T-helper 1 cell (primary cell): Measurements from ENCODE around the gene SLITRK2.

Experiments
- DNase-seq, 5 donors: peaks; one replicate each; pipeline ENCODE4 v3.0.0-alpha.2; 2012 to 2020
- total RNA-seq, 4 donors: gene quantifications; one replicate each; lab custom pipeline; 2026; lab: John Stamatoyannopoulos, UW

Gene SLITRK2
- 0 to 0.12 (median 0) reads per million in 4 donors for total RNA-seq

GRCh38 chrX:145817331-145818185, at the start of gene SLITRK2:
Gene SLITRK2, plus strand, starts transcription at chrX:145817829. Its CDS starts 4,597 bp downstream, at chrX:145822426.
- no peak for DNase-seq

DNA sequence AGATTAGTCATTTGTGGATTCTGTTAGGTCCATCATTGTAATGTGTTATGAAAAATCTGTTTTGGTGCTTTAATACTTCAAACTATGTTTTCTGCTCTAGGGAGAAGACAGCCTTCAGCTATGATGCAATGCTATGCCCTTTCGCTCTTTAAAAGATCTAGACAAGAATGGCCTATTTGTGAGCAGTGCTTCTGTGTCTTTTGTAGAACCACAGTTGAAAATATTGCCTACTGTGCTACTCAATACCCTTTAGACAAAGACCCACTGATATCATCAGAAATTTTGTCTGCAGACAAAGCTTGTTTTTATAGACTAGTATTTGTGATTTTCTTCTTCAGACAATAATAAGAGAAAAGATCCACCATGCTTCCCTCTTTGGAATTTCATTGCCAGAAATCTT, 44.6 kb upstream of the SLITRK2 start:
- DNase-seq = no peak

GRCh38 chrX:145792281-145792680, 25.3 kb upstream of the SLITRK2 start:
- DNase-seq = no peak

GRCh38 chrX:145803508-145803907, 14.1 kb upstream of the SLITRK2 start:
- no peak for DNase-seq

DNA sequence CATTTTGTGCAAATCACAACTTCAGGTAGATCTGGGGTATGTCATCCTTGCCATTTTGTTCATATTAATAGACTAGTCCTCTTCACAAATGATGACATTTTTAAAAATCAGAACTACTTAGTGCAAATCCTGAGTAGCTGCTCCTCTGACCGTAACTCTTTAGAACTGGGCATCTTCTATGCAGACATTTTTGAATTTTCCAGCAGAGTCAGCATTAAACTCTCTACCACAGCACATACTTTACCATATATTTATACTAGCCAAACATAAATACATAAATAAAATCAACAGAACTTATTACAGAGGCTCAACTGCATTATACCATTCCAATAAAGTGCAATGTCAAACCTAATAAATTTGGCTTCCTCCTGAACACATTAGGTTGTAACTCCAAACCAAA, 4.5 kb upstream of the SLITRK2 start:
- no peak for DNase-seq

GRCh38 chrX:145816601-145817315, 871 bp upstream of the SLITRK2 start:
- no peak for DNase-seq

GRCh38 chrX:145818186-145819113, 821 bp downstream of the SLITRK2 start:
- DNase-seq = no peak

DNA sequence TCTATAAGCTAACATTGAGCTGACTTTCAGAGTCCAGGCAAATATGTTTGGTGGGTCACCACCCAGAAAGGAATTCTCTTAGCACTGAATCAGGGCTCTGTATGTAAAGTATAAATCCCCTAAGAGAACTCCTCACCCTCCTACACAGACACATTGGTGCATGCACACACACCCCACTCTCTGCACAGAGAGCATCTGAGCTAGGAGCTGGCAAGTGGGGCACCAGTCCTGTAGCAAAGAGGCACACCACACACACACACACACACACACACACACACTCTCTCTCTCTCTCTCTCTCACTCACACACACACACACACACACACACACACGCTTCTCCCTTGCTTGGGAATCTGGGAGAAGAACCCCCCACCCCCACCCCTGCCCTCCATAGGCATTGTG, 3.2 kb downstream of the SLITRK2 start:
- DNase-seq = no peak

DNA sequence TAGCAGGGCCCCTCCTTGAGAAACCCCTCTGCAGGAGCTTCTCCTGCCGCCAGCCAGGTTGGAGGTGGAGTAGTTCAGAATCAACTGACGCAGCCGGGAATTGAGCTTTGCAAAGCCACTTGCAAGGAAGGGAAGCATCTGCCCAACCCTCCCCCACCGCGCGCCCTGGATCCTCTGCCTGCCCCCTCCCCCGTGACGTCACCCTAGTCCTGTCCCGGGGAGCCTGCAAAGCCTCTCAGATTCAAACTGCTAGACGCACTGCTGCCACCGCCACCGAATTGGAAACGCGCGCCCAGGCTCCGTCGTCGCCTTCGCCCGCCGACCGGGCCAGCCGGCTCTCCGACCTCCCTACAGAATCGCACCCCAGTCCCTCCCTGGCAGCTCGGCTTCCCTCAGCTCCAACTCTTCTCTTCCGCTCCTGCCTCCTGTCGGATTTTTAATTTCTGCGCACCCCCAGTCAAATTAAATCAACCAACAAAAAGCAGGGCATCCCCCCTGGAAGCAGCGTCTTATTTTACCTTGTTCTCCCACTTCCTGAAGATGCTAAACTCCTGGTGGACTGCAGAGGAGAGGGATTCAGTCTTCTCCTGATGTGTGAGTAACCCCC, 3.8 kb downstream of the SLITRK2 start:
- DNase-seq = no peak

DNA sequence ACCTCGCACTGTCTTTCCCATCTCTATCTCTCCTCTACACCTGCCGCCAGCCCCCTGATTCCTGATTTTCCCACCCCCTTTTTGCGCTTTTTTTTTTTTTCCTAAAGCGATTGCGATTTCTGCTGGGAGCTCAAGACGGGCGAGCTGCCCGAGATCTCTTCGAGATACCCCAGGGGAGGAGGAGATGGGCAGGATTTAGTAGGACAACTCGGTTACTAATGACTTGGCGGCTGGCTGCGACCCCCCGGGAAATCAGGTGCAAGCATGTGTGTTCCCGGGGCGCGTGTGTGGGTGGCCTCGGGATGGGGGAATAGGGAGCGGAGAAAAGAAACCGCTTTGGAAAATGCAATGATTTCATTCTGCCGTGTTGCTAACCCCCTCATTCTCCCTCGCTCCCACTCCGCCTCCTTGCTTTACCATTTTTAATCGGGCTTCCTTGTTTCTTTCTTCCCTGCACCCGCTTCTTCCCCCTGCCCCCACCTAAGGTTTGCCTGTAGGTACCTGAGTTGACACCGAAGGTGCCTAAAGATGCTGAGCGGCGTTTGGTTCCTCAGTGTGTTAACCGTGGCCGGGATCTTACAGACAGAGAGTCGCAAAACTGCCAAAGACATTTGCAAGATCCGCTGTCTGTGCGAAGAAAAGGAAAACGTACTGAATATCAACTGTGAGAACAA, 4.4 kb downstream of the SLITRK2 start:
- no peak for DNase-seq

DNA sequence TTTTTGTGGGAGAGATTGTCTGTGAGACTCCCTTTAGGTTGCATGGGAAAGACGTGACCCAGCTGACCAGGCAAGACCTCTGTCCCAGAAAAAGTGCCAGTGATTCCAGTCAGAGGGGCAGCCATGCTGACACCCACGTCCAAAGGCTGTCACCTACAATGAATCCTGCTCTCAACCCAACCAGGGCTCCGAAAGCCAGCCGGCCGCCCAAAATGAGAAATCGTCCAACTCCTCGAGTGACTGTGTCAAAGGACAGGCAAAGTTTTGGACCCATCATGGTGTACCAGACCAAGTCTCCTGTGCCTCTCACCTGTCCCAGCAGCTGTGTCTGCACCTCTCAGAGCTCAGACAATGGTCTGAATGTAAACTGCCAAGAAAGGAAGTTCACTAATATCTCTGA, 5.5 kb downstream of the SLITRK2 start:
- DNase-seq = no peak

DNA sequence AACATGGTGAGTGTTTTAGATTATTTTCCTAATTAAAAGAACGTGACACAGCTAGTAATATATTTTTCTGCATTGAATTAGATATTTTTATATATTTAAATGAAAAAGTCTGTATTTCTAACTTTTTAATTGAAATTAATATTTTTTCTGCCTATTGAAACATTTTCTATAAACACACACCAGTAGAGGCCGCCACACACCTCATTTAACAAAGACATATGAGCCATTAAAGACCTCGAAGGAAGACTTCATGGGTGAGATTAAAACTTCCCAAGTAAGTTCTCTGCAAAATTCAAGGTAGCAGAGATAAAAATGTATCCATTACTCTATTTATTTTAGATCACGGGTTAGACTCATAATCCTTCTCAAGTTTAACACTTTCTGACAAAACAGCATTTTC, 8.3 kb downstream of the SLITRK2 start:
- no peak for DNase-seq

GRCh38 chrX:145826466-145826865, 8.8 kb downstream of the SLITRK2 start:
- no peak for DNase-seq

GRCh38 chrX:145832796-145833195, 15.2 kb downstream of the SLITRK2 start:
- no peak for DNase-seq

DNA sequence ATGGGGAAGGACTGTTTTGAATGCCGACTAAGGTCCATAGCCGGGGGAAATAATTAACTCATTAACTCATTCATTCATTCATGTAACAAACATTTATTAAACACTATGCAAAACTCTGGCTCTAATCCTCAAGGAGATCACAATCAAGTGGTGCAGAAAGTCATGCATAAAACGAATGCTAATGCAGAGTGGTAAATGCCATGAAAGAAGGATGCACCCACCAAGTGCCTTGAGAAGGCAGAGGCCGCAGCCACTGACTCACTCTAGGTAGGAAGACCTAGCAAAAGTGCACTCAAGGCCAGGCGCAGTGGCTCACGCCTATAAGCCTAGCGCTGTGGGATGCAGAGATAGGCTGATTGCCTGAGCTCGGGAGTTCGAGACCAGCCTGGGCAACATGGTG, 22.9 kb downstream of the SLITRK2 start:
- DNase-seq = no peak

DNA sequence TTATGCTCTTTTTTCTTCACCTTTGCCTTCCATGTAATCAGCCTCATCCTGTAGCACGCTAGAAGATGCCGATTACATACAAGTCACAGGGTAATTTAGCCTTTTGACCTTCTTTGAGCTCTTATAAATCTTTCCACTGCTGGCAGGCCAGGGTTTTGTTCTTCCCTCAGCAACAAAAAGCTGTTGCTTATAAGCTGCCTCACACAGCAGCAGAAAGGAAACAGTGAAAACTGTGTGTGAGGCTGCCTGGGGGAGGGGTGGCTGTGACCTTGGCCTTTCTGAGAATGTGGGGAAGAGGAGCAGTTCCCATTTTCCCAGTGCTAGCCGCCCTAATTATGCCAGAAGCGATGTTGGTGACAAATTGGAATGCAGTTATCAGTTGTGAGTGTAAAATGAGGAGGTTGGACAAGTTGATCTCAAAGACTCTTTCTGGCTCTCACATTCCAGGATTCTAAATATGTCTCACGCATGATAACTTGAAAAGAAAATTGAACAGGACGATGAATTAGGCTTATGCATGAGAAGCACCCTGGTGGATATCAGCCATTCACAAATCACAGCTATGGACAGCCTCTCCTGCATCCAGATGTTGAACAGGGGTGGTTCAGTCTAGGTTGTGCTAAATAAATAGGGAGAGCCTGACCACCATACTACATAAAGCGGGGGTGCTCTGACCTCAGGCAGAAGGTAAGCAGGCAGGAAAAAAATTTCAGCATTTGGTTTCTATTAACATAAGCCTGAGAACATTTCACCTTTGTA, 25.7 kb downstream of the SLITRK2 start:
- no peak for DNase-seq

- DNase-seq = no peak
Observed at GRCh38 chrX:145844886-145845285, 27.3 kb downstream of the SLITRK2 start.

GRCh38 chrX:145848448-145848847, 30.8 kb downstream of the SLITRK2 start:
- DNase-seq = no peak

GRCh38 chrX:145848857-145849256, 31.2 kb downstream of the SLITRK2 start:
- no peak for DNase-seq

GRCh38 chrX:145853181-145853580, 35.6 kb downstream of the SLITRK2 start:
- no peak for DNase-seq

GRCh38 chrX:145856181-145856580, 38.6 kb downstream of the SLITRK2 start:
- no peak for DNase-seq
